Mammary microvascular endothelial cell (primary cell): ENCODE results near the gene FAM162B. TPM values are rescaled to one million over a fixed set of nuclear protein-coding genes. Genes with fewer than 3 reads are reported as not detected.

Experiments used
- total RNA-seq: library from RNA; depleted of rRNA; stranded (reverse); fragments of >200 nt; gene quantifications from 2 replicates; pipeline ENCODE4 v1.2.3, GENCODE V29; 2015

Gene FAM162B
- total RNA-seq, result 0.44 and 0.67 TPM in 2 replicates

DNA sequence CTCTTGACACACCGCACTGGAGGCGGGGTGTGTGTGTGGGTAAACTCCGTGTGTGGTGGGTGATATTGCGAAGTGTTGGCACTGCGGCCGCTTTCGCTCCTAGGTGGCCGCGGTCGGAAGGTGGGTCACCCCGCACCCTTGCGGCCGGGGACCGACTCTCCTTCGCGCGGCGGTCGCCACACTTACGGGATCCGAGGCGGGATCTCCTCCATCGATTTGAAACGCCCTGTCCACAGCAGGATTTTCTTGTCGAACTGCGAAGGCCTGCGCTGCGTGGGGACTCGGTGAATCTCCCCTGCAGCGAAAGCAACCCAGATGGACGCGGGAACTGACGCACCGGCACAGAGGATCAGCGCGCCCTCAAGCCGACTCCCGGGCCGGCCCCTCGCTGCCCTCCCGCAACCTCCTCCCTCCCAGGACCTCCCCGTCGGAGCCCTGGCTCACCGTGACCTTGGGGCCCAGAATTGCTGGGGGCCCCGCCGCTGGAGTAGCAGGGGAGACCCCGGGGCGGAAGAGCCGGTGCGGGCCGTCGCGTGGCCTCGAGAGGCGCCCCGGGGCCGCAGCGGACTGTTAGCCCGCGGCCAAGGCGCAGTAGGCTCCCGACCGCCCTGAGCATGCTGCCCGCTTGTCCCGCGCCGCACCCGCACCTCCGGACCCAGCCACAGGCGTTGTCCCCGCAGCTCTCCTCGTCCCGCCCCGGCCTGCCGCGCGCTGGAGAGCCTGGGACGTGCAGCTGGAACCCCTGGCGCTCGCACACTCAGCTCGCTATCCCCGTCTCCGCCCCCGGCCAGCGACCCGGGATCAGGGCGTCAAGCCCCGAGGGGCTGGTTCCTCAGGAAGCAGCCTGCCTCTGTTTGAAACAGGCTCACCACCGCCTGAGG is at the start of gene FAM162B:
FAM162B (minus strand) TSS at position 759 of the 881 bp plus-strand sequence; CDS start at position 616, 143 bp downstream.

Other genes starting within 250 kb of the FAM162B start
- gene TRAPPC3L, start 220.0 kb downstream of the FAM162B start, total RNA-seq, result 0.10 TPM in 1 of 2 replicates, not detected in the other
- 0.87 TPM in 1 of 2 replicates, not detected in the other for gene CALHM4, start 212.0 kb downstream of the FAM162B start, total RNA-seq
- 40.0 and 41.1 TPM in 2 replicates for gene RWDD1, start 194.2 kb downstream of the FAM162B start, total RNA-seq
- under 0.01 and 0.10 TPM in 2 replicates for gene RSPH4A, start 149.2 kb downstream of the FAM162B start, total RNA-seq
- 8.1 TPM in 2 replicates for gene ZUP1, start 97.0 kb downstream of the FAM162B start, total RNA-seq
- gene KPNA5, start 84.5 kb downstream of the FAM162B start, total RNA-seq, result 3.7 and 3.9 TPM in 2 replicates
- gene GPRC6A, start 63.4 kb upstream of the FAM162B start, total RNA-seq, result not detected in 2 replicates
- not detected in 2 replicates for gene RFX6, start 111.5 kb upstream of the FAM162B start, total RNA-seq